Natural killer cell (primary cell): ENCODE results near the gene GVQW3. TPM values are rescaled to one million over a fixed set of nuclear protein-coding genes. Genes with fewer than 3 reads are reported as not detected.
A peak's percentile ranks its signal among the peaks of the same experiment; 100 is the strongest.

Source experiments
- ATAC-seq, 3 donors: fragments of 150-1000 bp in 2 of 3; fragments of 200-7000 bp in 1 of 3; cut with Tn5 transposase; 1 replicate in 1 of 3; 2 replicates in 2 of 3; pipeline ENCODE4 v1.10.0; 2021; ENCODE audit warnings: mild to moderate bottlenecking in 2 of 3, moderate library complexity in 2 of 3
- DNase-seq, 2 donors: peaks; one replicate each; pipeline versions ENCODE4 v3.0.0 to v3.0.0-alpha.2; 2013 to 2021; ENCODE audit warnings: mixed read lengths in 1 of 2
- H3K27ac ChIP-seq: one replicate; pipeline ENCODE4 v1.5.1; 2013; ENCODE audit warnings: mild to moderate bottlenecking, low read length
- H3K27me3 ChIP-seq: one replicate; pipeline ENCODE4 v1.6.1; 2013; ENCODE audit warnings: low read length; ENCODE audit not compliant: control insufficient read depth, insufficient read depth
- H3K36me3 ChIP-seq: one replicate; pipeline ENCODE4 v1.6.1; 2013; ENCODE audit warnings: low read length; ENCODE audit not compliant: control insufficient read depth, insufficient read depth
- H3K4me1 ChIP-seq: one replicate; pipeline ENCODE4 v1.6.1; 2013; ENCODE audit warnings: low read length; ENCODE audit not compliant: control insufficient read depth, insufficient read depth
- H3K4me3 ChIP-seq: one replicate; pipeline ENCODE4 v1.5.1; 2013; ENCODE audit warnings: low read length
- H3K9me3 ChIP-seq: one replicate; pipeline ENCODE4 v1.6.1; 2013; ENCODE audit warnings: low read length; ENCODE audit not compliant: control insufficient read depth, insufficient read depth
- H3K27ac Mint-ChIP-seq, 2 donors: one replicate each; pipeline ENCODE4 v1.8.0; 2022; ENCODE audit warnings: mild to moderate bottlenecking in 2 of 2, mixed read lengths in 2 of 2, moderate library complexity in 1 of 2
- H3K27me3 Mint-ChIP-seq, 2 donors: one replicate each; pipeline ENCODE4 v1.8.0; 2022; ENCODE audit warnings: low read depth in 2 of 2, mixed read lengths in 2 of 2
- H3K36me3 Mint-ChIP-seq: one replicate; pipeline ENCODE4 v1.8.0; 2022; ENCODE audit warnings: mixed read lengths
- H3K4me1 Mint-ChIP-seq, 2 donors: one replicate each; pipeline ENCODE4 v1.8.0; 2022; ENCODE audit warnings: mixed read lengths in 2 of 2
- H3K4me3 Mint-ChIP-seq: one replicate; pipeline ENCODE4 v1.8.0; 2022; ENCODE audit warnings: mild to moderate bottlenecking, moderate library complexity, mixed read lengths
- H3K9me3 Mint-ChIP-seq, 2 donors: one replicate each; pipeline ENCODE4 v1.8.0; 2022; ENCODE audit warnings: mixed read lengths in 2 of 2
- CTCF ChIP-seq: fragments of 200-600 bp; IDR thresholded peaks from one replicate; pipeline ENCODE4 v1.8.0; 2022; ENCODE audit warnings: antibody characterized with exemption
- WGBS: methylation state at CpG from one replicate; pipeline ENCODE4 v1.1.7; 2013; ENCODE audit warnings: missing lambda C conversion rate; ENCODE audit not compliant: insufficient coverage; 5-methylcytosine and 5-hydroxymethylcytosine counted together
- intact Hi-C: fragments of 100-400 bp; cut with micrococcal nuclease; formaldehyde crosslinking; loops from one replicate; pipeline ENCODE4 v1.14.2; 2022
- total RNA-seq, 4 donors: library from RNA; stranded (reverse); fragments of 120-200 nt in 1 of 4; gene quantifications; one replicate each; pipeline versions ENCODE4 v1.2.3 to v1.2.4, GENCODE V29; 2013 to 2022

GVQW3 gene
- total RNA-seq, 3 donors from 2014 or later (not counting 1 experiment from before 2014, with no cell fraction given), result 3.2 to 5.6 (median 4.0) TPM

GRCh38 chr11:76410851-76411357 is 29.8 kb downstream of the GVQW3 start:
- intact Hi-C loops, result no loop called here
- Mint-ChIP-seq H3K9me3 (no peaks in the 10 kb centered on the region), H3K4me3 (no peak overlapping the region), H3K27ac (no peak overlapping the region), H3K27me3 (peaks cover 6 to 20% of the 10 kb centered on the region in 2 donors), H3K4me1 (no peaks in the 10 kb centered on the region), H3K36me3 (no peaks in the 10 kb centered on the region)
- no peak overlapping the region for H3K27ac ChIP-seq
- 94% methylated on average over 10 of the region's 10 CpGs for WGBS
- H3K36me3 ChIP-seq, result no peaks in the 10 kb centered on the region
- no peak for TF ChIP-seq CTCF
- ATAC-seq (no peak), DNase-seq (no peak)
- no peaks in the 10 kb centered on the region for H3K9me3 ChIP-seq
- no peaks in the 10 kb centered on the region for H3K27me3 ChIP-seq
- H3K4me1 ChIP-seq, result no peaks in the 10 kb centered on the region
- H3K4me3 ChIP-seq, result no peak overlapping the region

GRCh38 chr11:76415073-76415472 is 34.0 kb downstream of the GVQW3 start:
- Mint-ChIP-seq H3K9me3 (no peaks in the 10 kb centered on the region), H3K4me3 (no peak overlapping the region), H3K4me1 (no peaks in the 10 kb centered on the region), H3K36me3 (no peaks in the 10 kb centered on the region), H3K27ac (no peak overlapping the region), H3K27me3 (peaks cover 9 to 28% of the 10 kb centered on the region in 2 donors)
- H3K4me1 ChIP-seq, result no peaks in the 10 kb centered on the region
- no peaks in the 10 kb centered on the region for H3K36me3 ChIP-seq
- TF ChIP-seq CTCF, result no peak
- peak in 1 of 2 donors; percentile 13 for DNase-seq
- intact Hi-C loops, result no loop called here
- H3K27me3 ChIP-seq, result no peaks in the 10 kb centered on the region
- H3K4me3 ChIP-seq, result no peak overlapping the region
- H3K27ac ChIP-seq, result no peak overlapping the region
- ATAC-seq, result no peak
- no peaks in the 10 kb centered on the region for H3K9me3 ChIP-seq

- H3K9me3 Mint-ChIP-seq, result no peaks in the 10 kb centered on the region
- H3K4me3 ChIP-seq, result no peak overlapping the region
- ATAC-seq, result peak in 2 of 3 donors; percentile 36 to 57
- H3K36me3 ChIP-seq, result no peaks in the 10 kb centered on the region
- H3K27me3 ChIP-seq, result no peaks in the 10 kb centered on the region
- no peaks in the 10 kb centered on the region for H3K36me3 Mint-ChIP-seq
- TF ChIP-seq CTCF, result peak; percentile 39
- H3K4me1 ChIP-seq, result no peaks in the 10 kb centered on the region
- peaks cover 7 to 8% of the 10 kb centered on the region in 2 donors for H3K27me3 Mint-ChIP-seq
- H3K27ac ChIP-seq, result no peak overlapping the region
- no peak overlapping the region for H3K27ac Mint-ChIP-seq
- peak in 1 of 2 donors; percentile 31 for DNase-seq
- H3K4me1 Mint-ChIP-seq, result no peaks in the 10 kb centered on the region
- WGBS, result 42% methylated on average over 3 of the region's 3 CpGs
- no peaks in the 10 kb centered on the region for H3K9me3 ChIP-seq
- intact Hi-C loops, result no loop called here
- H3K4me3 Mint-ChIP-seq, result no peak overlapping the region
These were observed 38.8 kb downstream of the GVQW3 start for GRCh38 chr11:76419896-76420295.

GRCh38 chr11:76424379-76424778 is 43.3 kb downstream of the GVQW3 start:
- WGBS, result 57% methylated on average over 3 of the region's 3 CpGs
- Histone ChIP-seq H3K4me1 (no peaks in the 10 kb centered on the region), H3K4me3 (no peak overlapping the region), H3K36me3 (no peaks in the 10 kb centered on the region), H3K9me3 (no peaks in the 10 kb centered on the region), H3K27me3 (no peaks in the 10 kb centered on the region), H3K27ac (no peak overlapping the region)
- no peak for DNase-seq
- no peak for TF ChIP-seq CTCF
- no peaks in the 10 kb centered on the region for H3K36me3 Mint-ChIP-seq
- intact Hi-C loops, result no loop called here
- H3K27me3 Mint-ChIP-seq, result peaks cover 0 to 11% of the 10 kb centered on the region in 2 donors
- no peak overlapping the region for H3K27ac Mint-ChIP-seq
- ATAC-seq, result no peak
- H3K4me1 Mint-ChIP-seq, result no peaks in the 10 kb centered on the region
- H3K4me3 Mint-ChIP-seq, result no peak overlapping the region
- no peaks in the 10 kb centered on the region for H3K9me3 Mint-ChIP-seq
